Stimulated activated CD4-positive, alpha-beta T cell treated with anti-CD3 and anti-CD28 coated beads, Interleukin-1b, Interleukin-23, amount 100 ng/mL, for 24 hours (primary cell): ENCODE results near the gene SEC22A.
A peak's percentile ranks its signal among the peaks of the same experiment; 100 is the strongest.

Source experiments
- DNase-seq, 4 experiments: peaks; one replicate each; pipeline ENCODE4 v3.0.0-alpha.2; 2020; ENCODE audit warnings: low read depth in 4 of 4, low spot score in 1 of 4

The SEC22A gene

DNA sequence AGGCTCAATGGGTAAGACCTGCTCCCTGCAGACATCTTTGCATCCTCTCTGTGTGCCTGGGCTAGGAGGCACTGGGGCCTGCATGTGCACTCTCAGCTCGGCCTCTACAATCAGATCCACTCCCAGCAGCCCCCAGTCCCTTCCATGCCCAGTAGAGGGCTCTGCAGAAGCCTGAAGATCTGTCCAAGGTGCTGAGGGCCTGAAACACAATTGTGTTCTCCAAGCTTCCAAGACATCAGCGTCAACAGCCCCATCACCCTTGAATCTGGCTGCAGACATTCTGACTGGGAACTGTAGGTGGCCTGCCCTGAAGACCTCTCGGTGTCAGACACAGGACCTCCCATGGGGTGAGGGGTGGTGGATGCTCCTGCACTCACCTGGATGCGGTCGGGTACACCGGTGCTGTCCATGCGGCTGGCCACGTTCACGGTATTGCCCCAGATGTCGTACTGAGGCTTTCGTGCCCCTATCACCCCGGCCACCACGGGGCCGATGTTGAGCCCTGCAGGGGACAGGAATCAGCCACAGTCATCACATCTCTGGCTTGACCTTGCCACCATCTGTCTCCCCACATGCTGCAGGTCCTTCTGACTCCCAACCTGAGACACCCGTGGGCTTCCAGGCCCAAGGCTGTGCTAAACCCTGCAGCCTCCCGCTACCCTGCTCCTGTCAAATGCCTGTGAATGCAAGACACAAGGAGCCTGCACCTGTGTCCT, 84.7 kb downstream of the SEC22A start:
- peak in 2 of 4 experiments; percentile 10 to 21 for DNase-seq

DNA sequence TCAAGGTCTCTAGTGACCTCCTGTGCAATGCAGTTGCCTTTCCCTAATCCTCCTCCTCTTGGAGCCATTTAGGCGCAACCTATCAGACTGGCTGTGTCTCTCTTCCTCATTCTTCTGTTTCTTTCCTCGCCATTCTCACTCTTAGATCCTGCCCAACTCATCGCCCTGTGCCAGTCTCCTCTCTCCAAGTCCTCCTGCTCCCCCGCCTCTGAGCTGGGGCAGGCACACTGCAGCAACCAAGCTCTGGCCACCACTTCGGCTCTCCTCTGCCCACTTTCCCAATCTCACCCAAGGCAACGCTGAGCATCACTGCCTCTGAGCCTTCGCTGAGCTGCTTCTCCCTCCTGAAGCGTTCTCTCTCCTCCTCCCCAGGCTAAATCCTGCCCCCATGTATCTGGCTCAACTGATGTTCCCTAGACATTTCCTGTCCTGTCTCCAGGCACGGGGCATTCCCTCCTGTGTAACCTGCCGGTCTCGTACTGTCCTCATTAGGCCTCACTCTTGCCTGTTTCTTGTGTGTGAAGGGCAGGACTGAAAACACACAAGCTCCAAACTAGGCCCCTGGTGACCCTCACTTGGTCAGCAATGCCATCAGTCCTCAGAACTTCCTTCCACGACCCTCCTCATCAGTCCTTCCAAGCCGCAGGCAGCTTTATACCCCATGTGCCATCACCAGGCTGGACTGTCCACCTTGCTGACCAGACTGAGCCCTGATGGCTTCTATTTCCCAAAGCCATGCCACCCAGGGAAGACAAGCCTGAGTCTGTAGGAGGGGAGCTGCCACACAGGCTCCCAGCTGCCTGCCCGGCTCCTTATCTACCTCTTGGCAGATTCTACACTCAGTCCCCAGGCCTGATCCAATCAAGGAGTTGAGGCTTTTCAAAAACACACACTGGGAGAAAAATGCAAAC, 85.6 kb downstream of the SEC22A start:
- DNase-seq = no peak

DNA sequence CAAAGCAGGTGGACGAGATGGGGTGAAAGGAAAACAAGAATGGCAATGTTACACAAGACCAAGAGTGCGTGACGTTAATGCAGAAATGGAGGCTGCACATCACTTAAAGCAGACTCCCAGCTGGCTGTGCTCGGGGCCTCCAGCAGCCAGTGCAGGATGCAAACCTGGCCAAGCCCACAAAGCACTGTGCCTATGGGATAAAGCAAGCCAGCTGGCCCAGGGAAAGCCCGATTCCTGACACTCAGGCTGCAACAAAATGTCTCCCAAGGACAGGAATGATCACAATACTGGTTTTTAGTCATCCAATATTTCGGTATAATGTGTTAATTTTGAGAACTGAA, 86.2 kb downstream of the SEC22A start:
- DNase-seq = no peak

DNA sequence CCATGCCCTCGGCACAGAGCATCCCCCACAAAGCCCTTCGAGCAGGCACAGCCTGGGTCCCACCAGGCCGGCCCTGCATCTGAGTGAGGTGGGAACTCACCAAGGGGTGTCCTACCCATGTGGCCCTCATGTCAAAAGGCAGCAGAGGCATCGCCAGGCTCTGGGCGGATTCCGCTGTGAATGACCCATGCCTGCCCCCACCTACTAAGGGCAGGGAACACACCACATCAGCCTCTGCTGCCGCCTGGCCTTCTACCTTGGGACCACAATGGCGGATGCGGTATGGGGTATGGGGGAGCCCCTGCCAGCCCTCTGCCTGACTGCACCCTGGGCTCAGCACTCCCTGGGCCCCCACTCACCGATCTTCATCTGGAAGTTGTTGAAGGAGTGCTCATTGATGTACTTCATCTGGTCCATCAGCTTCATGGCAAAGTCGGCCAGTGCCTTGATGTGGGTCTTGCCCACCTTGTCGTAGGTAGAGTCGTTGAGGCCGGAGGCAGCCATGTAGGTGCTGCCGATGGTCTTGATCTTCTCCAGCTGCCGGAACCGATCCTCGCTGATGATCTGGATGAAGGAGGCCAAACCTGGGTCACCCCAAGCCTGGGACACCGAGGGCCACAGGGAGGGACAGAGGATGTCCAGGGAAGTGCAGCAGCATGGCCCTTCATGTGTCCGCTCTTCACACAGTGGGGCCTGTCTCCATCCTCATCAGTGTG, 87.8 kb downstream of the SEC22A start:
- DNase-seq = no peak

DNA sequence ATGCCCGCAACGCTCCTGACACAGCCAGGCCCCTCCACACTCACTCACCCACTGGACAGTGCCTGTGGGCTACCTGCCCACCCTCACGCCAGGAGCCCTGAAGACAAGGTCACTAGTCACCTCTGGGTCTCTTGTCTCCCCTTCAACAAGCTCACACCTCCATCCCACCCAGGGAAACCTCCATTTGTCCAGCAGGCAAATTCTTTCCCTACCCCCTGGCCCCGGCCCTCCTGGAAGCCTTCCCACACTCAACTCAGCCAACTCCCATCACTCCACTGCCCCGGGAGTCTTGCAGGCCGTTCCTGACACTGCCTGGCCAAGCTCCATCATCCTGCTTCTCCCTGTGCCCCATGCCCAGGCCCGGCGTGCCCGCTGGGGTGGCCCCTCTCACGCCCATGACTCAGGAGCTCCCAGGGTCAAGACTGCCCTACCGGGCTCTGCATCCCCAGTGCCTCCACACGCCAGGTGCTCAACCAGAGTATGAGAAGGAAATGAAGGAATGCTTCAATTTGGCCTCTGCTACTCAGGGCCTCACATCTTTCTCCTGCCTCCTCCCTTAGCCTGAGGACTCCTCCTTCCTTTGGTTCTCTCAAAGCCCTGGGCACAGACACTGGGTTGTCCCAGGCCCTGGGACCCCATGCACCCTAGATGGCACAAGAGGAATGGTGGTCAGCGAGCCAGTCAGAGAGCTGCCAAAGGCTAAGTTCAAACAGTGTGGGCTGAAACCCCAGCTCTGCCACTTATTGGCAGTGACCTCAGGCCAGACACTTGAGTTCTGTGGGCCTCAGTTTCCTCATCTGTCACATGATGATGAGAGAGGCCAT, 88.6 kb downstream of the SEC22A start:
- no peak for DNase-seq

DNA sequence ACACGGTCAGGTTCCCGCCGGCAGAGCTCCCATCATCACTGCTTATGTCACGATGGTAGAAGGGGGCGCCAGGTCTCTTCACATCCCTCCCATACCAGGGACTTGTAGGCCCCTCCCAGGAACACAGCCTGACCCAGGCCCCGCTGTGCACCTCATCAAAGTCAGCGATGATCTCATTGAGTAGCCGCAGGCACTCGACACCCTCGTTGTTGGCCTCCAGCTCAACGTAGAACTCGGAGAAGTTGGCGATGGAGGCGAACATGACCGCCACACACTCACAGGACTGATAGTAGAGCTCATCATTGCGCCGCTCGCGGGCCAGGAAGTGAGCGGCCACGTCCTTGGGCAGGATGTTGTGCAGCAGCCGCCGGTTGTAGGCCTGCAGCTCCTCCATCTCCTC, 89.2 kb downstream of the SEC22A start:
- DNase-seq = no peak

DNA sequence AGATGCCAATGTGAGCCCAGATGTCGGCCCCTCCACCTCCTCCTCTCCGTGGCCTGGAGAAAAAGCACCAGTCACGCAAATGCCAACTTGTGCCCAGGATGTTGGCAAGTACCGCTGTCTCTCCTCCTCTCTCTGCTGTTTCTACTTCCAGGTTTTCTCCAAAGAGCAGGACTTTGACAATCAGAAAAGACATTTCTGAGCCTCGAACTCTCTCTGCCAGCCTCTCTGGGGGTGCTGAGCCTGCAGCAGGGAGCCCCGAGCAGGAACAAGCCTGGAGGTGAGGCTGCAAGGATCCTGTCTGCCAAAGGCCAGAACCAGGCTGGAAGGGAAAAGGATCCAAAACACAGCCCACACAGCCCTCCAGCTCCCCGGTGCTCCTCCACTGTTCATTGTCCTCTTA, 89.7 kb downstream of the SEC22A start:
- DNase-seq = no peak

DNA sequence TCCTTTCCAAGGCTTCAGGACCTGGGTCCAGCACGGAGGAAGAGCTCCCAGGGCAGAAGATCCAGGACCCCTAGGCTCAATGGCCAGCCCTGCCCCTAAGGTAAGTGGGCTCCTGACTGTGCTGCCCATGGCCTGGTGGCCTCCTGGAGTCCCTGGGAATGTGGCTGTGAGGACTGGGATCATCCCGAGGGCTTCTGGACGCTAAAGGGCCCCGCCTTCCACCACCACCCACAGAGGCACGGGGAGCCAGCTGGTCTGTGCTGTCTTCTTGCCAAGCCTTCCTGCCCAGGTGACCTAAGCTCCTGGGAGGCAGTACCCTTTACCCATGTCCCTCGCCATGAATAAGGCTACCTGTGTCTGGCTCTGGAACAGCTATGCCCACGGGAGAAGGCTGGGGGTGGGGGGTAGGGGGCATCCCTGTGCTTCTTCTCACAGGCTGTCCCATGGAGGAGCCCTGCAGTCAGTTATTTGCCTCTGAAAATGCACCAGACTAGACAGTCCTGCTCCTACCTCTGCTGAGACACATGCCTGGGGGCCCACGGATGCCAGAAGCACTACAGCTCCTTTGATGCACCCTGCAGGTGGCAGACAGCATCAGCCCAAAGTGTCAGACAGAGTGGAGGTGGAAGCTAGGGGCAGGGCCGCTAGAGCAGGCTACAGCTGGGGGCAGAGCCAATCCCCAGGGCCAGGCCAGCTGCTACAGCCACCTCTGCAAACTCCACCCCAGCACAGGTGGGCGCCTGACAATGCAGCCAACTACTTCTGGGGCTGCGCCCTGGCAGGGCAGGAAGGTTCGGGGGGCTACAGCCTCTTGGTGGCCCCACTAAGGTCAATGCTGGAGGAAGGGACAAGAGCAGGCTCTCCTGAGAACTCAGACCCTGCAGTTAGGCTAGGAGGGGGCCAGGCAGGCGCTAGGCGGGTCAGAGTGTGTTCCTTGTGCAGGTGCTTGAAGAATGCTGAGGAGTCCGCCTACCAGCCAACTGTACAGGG, 90.9 kb downstream of the SEC22A start:
- DNase-seq = no peak

DNA sequence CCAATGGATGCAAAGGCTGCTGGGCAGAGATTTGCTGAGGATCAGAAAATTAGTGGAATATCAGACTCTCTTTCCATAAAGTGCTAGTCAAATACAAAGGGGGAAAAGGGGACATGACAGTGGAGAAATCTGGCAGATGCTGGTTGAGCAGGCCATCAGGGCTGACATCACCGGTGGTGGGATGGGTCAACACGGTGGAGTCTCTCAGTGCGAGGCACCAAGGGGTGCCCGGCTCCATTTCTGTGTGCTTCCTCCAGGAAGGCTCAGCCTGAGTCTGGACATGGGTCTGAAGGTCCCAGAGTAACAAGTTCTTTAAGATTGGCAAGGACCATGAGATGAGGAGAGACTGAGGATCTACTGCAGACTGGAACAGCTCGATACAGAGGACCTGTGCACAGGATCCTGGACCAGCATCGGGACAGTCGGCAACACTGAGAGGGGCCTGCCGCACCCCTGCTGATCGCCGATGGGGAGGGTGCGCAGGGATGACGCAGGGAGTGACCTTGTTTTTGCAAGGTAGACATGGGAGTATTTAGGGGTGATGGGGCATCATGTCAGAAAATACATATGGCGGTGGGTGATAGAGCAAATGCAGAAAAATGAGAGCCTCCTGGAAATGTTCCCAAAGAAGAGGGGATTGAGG, 92.7 kb downstream of the SEC22A start:
- DNase-seq = no peak

DNA sequence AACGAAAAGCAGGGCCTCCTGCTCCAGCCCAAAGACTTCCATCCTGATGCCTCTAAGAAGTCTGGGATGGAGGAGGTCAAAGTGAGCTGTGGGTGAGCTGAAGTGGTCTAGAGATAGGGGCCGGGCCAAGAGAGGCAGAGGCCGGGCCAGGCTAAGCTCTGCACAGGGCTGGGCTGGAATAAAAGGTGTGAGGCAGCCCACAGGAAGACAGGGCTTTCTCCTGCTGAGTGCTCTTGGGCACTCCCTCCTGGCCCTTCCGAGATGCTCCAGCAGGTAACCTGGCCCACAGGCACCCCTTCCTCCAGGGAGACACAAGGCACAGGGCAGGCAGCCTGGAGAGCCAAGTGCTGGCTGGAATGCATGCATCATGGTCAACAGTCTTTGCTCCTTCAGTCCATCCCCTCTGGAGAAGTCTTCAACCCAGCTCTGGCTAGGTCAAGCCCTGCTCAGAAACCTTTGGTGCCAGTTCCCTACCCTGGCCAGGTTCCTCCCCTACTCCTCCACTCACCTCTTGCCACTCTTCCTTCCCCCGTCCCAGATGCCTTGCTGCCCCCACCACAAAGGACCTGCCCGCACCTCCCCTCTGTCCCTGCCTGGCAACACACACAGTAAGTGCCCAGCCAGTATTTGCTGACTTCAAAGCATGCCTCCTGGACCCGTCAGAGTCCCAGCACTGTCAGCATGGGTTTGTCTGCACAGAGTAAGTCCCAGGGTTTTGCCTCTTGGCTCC, 93.6 kb downstream of the SEC22A start:
- no peak for DNase-seq

DNA sequence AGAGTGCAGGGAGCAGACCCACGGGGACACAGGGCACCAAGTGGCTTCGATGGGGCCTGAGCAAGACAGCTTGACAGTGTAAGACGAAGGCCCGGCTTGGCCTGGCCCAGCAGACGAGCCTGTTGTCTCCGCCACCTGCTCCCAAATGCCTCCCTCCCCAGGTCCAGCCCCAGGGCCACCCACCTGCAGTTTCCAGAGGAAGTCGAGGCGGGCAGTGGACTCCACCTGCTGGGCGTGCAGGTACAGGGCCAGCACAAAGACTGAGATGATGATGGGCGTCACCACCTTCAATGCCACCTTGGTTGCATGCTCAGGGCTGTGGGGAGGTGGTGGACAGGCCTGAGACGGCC, 94.1 kb downstream of the SEC22A start:
- no peak for DNase-seq

DNA sequence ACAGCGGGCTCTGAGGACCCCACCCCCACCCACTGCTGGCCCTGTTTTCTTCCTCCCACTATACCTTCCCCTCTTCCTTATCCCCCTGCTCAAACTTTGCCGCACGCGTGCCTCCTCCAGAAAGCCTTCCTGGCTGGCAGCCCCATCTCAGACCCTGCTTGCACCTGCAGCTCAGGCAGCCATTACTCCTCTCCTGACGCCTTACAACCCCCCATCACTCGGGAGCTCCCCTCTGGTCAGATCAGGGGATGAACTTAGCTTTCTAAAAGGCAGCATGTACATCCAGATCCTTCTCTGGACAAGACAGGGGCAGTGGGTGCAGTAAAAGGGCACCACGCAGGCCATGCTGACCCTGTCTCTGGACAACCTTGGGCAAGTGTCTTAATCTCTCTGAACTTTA, 94.5 kb downstream of the SEC22A start:
- no peak for DNase-seq

DNA sequence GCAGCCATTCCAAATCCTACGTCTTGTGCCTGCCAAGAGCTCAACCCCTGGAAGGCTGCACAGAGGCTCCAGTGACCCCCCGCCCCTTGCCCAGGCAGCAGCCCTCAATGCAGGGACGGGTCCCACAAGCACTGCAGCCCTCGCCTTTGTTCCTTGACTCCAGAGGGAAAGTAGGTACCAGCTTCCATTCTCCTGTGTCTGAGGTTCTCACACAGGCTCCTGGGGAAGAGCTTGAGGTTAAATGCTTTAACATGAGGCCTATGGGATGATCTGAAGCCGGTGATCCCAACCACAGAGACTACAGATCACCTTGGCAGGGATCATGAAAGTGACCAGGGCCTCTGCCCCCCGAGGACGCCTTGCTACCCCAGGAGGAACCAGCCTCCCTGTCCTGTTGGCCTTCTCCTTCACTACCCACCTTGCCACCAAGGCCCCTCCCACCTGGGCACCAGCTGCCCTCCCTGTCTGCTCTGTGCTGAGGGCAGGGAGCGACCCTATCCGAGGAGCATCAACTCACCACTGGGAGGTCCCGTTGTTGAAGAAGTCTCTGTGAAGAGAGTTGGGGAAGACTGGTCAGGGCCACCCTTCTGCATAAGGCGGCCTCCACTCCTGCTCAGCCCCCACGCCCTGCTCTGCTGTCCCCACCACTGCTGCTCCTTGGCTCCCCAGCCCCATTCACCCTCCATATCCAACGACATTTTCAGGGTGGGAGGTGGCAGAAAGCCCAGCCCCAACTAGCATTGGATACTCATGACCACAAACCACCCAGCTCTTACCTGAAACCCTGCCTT, 95.3 kb downstream of the SEC22A start:
- DNase-seq = no peak

DNA sequence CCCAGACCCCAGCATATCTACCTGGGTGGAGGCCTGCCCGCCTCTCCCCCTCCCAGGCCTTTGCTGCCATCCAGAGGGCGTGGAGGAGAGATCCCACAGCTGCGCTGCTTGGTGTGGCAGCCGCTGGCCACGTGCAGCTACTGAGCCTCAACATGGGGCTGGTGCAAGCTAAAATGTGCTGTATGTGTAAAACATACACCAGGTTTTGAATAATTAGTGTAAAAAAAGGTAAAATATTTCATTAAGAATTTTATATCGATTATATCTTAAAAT, 95.8 kb downstream of the SEC22A start:
- DNase-seq = no peak

DNA sequence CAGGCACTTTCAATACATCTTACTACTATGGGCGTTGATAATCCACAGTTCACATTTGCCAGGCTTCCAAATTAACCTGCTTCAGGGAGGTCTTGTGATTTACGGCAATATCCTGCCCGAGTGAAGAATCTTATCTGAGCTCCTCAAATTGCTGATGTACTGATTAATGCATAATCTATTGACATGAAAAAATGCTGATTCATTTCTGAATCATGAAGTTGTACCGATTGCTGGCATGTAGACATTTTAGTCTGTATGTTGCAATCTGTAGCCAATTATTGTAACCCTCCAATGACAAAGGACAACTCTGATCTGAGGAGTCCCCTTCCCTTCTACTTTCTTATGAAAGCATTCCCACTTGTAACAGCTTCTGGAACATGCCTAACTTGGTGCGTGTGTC, 97.2 kb downstream of the SEC22A start:
- no peak for DNase-seq

DNA sequence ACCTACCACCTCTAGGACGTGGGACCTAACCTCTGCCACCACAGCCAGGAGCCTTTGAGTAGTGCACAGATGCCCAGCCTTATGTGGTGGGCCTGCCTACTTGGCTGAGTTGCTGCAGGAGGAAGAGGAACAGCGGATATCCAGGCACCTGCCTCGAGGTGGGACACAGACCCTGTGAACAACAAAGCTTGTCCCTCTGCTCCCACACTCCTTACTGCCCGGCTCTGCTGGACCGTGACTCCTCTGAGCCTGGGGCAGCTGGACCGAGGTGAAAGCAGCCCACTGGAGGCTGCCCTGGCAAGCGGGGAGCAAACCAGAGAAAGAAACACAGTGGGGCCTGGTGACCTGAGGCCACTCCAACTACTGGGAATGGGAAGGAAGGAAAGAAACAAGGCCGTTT, 97.8 kb downstream of the SEC22A start:
- no peak for DNase-seq

DNA sequence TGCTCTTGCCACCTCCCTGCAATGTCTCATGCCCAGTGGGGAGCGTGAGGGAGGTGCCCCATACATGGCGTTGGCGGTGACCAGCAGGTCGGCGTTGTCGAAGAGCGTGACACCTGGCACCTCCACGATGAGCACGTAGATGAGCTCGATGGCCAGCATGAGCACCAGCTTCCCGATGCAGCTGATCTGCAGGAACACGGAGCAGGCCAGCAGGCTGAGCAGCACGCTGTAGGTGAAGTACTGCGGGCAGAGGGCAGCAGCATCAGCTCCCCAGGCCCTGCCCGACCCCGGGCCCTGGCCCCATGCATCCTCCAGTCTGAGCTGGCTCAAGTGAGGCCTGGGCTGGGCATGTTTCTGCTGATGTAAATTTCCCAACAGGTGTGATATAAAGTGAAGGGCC, 98.3 kb downstream of the SEC22A start:
- DNase-seq = no peak

DNA sequence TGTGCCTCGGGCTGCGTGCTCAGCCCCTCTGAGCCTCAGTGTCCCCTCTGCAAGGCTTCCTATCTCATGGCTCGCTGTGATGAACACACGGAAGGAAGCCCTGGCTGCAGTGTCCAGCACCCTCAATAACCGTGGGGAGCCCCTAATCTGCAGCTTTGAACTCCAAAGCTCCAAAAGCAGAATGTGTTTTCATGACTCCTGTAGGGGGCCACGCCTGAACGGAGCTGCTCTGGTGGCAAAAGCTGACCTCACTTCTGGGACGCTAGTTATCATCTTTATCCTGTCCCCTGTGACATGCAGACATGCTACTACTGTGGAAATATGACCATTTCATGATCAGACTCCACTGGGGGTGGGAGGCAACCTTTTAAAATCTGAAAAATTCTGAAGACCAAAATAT, 98.8 kb downstream of the SEC22A start:
- DNase-seq = no peak
